Stimulated activated CD8-positive, alpha-beta memory T cell treated with anti-CD3 and anti-CD28 coated beads, Interleukin-15, amount 100 ng/mL, for 48 hours (primary cell): ENCODE data around the gene ALAS2.
A peak's percentile ranks its signal among the peaks of the same experiment; 100 is the strongest.
"Not testable (repeated sequence)": the region's sequence is repeated elsewhere in the genome, so short reads cannot be mapped to it uniquely, and the experiment has no call there.

Experiments used
- DNase-seq, 2 donors: peaks; one replicate each; pipeline ENCODE4 v3.0.0-alpha.2; 2020; ENCODE audit warnings: low read depth in 2 of 2

The ALAS2 gene

GRCh38 chrX:55005256-55005655 lies 25.5 kb downstream of the ALAS2 start:
- DNase-seq = no peak

DNA sequence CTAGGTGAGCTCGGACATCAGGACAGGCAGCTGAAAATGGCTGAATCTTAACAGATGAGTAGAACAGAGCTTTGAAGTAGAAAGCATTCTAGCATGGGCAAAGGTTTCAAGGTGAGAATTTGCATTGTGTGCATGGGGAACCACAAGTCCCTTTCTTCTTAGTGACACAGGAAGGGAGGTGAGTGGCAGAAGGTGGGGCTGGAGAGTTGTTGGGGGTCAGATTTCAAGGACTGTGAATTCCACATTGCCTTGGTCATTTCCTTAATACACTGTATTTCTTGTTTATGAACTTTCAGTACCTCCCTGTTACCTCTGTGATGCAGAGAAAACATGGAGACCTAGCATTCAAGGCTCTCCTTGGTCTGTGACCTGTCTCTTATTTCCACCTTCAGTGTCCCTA lies 26.5 kb downstream of the ALAS2 start:
- no peak for DNase-seq

- DNase-seq = peak; percentile 80 to 83
Observed at GRCh38 chrX:54999717-55000598, 30.8 kb downstream of the ALAS2 start, which contains the start of gene APEX2. TSS of gene APEX2 (plus strand) at chrX:55000363. CDS start at chrX:55000423, 60 bp downstream.

DNA sequence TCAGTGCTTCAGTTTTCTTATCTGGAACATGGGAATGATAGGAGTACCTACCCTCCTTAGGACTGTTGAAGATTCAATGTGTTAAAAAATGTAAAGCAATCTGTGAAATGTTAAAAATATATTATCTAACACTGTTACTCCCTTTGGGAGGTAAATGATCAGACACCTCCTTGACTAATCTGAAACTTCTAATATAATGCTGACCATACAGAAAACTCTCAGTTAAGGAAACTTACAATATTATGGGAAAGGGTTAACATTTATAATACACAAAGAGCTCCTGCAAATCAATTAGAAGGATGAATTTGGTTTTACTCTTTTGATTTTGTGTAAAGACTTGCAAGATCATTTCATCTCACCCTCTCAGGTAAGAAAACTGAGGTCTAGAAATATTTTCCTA lies 35.2 kb downstream of the ALAS2 start:
- no peak for DNase-seq

DNA sequence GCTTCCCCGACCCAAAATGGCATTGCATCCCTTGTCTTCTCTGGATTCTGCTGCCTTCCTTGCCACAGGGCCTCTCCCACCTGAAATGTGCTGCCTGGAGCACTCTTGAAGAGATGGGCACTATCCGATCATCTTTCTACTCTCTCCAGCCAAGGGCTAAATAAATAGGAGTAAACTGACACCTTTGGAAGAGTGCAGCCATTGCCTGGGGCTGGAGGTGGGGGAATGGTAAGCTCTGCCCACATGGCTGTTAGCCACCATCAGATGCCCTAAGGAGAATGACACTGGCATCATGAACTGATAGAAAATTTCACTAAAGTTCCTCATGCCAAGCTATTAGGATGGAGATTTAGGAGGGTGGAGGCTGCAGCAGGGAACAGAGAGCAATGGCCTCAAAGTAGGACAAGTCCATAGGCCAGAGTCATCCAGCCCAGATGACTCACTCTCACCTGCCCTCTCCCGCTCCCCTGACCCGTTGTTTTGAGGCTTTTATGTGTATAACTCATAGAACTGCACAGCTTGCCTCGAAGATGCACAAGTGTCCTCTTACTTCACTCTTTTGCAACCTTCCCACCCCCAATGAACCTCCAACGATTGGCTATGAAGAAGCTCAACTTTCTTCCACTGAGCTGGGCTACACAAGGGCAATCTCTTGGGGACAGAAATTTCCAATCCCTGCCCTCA lies 36.0 kb downstream of the ALAS2 start:
- DNase-seq = no peak

GRCh38 chrX:54994099-54994498 lies 36.7 kb downstream of the ALAS2 start, which contains the start of gene PFKFB1:
TSS of gene PFKFB1 (minus strand) at chrX:54994188. CDS start at chrX:54994007, 181 bp downstream.
- no peak for DNase-seq

GRCh38 chrX:54992911-54993622 lies 37.7 kb downstream of the ALAS2 start:
- no peak for DNase-seq

- no peak for DNase-seq
Observed at GRCh38 chrX:54991706-54992105, 39.1 kb downstream of the ALAS2 start.

DNA sequence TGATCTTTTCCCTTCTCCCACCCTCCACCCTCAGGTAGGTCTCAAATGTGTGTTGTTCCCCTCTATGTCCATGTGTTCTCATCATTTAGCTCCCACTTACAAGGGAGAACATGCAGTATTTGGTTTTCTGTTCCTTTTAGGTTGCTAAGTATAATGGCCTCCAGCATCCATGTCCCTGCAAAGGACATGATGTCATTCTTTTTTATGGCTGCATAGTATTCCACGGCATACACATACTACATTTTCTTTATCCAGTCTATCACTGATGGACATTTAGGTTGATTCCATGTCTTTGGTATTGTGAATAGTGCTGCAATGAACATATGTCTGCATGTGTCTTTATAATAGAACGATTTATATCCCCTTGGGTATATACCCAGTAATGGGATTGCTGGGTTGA lies 47.5 kb downstream of the ALAS2 start:
- not testable (repeated sequence) for DNase-seq

DNA sequence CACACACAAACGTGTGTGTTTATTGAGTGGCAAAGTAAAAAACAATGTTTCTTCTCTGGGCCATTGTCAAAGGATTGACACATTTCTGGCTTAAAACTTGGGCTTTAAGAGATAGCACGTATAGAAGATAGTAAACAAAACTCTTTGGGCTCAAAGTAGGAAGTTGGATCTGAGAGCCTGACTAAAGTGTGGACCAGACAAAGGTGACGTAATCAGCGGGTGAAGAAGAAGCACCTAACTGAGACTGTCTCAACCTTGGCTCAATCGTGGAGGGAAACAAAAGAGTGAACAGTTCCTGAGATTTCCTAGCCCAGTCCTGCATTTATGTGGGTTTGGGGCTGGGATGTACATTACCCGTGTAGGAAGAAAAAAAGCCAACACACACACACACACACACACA lies 50.4 kb downstream of the ALAS2 start:
- DNase-seq = no peak

- DNase-seq = no peak
Observed at GRCh38 chrX:54979432-54979831, 51.3 kb downstream of the ALAS2 start.

DNA sequence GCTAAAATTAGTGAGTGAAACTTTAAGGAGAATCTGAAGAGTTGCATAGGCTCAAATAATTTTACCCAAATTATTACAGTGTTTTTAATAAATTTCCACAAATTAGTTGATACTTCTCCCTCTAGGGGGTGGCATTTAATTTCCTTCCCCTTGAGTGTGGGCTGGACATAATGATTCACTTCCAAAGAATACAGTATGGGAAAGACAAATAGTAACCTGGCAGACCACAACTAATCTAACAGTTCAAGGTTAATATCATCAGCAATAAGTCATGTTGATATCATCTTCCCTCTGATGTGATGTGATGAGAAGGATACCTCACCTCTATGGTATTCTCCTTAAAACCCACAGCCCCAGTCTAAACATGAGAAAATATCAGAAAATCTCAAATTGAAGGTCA lies 52.3 kb downstream of the ALAS2 start:
- DNase-seq = no peak

- DNase-seq = no peak
Observed at GRCh38 chrX:54977387-54977786, 53.4 kb downstream of the ALAS2 start.

DNA sequence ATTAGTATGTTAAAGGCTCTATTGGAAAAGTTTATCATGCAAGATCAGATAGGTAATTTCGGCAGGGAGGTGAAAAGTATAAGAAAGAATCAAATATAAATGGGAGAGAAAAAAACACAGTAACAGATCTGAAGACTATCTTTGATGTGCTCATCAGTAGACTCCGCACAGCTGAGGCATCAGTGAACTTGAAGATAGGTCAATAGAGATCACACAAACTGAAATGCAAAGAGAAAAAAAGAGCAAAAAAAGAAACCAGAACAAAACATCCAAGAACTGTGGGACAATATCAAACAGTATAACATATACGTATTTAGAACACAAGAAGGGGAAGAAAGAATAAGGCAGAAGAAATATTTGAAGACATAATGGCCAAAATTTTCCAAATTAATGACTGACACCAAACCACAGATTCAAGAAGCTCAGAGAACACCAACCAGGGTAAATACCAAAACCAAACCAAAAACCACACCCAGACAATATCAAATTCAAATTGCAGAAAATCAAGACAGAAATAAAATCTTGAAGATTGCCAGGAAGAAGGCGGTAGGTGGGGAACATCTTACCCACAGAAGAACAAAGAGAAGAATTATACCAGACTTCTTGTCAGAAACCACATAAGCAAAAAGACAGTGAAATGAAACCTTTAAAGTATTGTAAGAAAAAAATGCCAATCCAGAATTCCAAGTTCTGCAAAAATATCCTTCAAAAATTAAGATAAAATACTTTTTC lies 65.8 kb downstream of the ALAS2 start:
- DNase-seq = no peak

GRCh38 chrX:54961750-54962149 lies 69.0 kb downstream of the ALAS2 start:
- no peak for DNase-seq
